ENCODE data around the gene MSTN.

The MSTN gene

DNA sequence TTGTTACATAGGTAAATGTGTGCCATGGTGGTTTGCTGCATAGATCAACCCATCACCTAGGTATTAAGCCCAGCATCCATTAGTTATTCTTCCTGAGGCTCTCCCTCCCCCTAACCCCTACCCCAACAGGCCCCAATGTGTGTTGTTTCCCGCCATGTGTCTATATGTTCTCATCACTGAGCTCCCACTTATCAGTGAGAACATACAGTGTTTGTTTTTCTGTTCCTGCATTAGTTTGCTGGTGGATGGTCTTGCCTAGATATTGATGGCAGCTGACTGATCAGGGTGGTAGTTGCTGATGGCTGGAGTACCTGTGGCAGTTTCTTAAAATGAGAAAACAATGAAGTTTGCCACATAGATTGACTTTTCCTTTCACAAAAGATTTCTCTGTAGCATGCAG lies 34.6 kb upstream of the MSTN start:
- H3K27ac ChIP-seq (ENCODE audit: low read depth in 2 of 2, low read length in 2 of 2): no peak overlapping the region
- no peaks in the 10 kb centered on the region for H3K9me3 ChIP-seq (ENCODE audit: control insufficient read depth in 2 of 2, low read length in 2 of 2)
- H3K27me3 ChIP-seq (ENCODE audit: control insufficient read depth in 2 of 2, insufficient read depth in 2 of 2, low read length in 2 of 2): no peaks in the 10 kb centered on the region

GRCh38 chr2:190094316-190094871 lies 31.9 kb upstream of the MSTN start:
- H3K27ac ChIP-seq (ENCODE audit: low read depth in 2 of 2, low read length in 2 of 2): no peak overlapping the region
- no peak overlapping the region for H3K4me3 ChIP-seq (ENCODE audit: low read length in 2 of 2)
- no peaks in the 10 kb centered on the region for H3K4me1 ChIP-seq (ENCODE audit: control insufficient read depth in 2 of 2, insufficient read depth in 2 of 2, low read length in 2 of 2)
- H3K9me3 ChIP-seq (ENCODE audit: control insufficient read depth in 2 of 2, low read length in 2 of 2): no peaks in the 10 kb centered on the region
- H3K36me3 ChIP-seq (ENCODE audit: control insufficient read depth in 2 of 2, insufficient read depth in 2 of 2, low read length in 2 of 2): no peaks in the 10 kb centered on the region
- H3K27me3 ChIP-seq (ENCODE audit: control insufficient read depth in 2 of 2, insufficient read depth in 2 of 2, low read length in 2 of 2): no peaks in the 10 kb centered on the region
- H3K9ac ChIP-seq (ENCODE audit: low read depth in 1 of 2, low read length in 2 of 2): no peak overlapping the region

More for the DNA sequence above, 34.6 kb upstream of the MSTN start:
- Histone ChIP-seq H3K4me1 (ENCODE audit: control insufficient read depth in 2 of 2, insufficient read depth in 2 of 2, low read length in 2 of 2) (peaks cover 0 to 4% of the 10 kb centered on the region in 2 donors), H3K36me3 (ENCODE audit: control insufficient read depth in 2 of 2, insufficient read depth in 2 of 2, low read length in 2 of 2) (no peaks in the 10 kb centered on the region), H3K4me3 (ENCODE audit: low read length in 2 of 2) (no peak overlapping the region), H3K9ac (ENCODE audit: low read depth in 1 of 2, low read length in 2 of 2) (no peak overlapping the region)

GRCh38 chr2:190093793-190094192 lies 31.3 kb upstream of the MSTN start:
- H3K9me3 ChIP-seq (ENCODE audit: control insufficient read depth in 2 of 2, low read length in 2 of 2): no peaks in the 10 kb centered on the region
- H3K4me3 ChIP-seq (ENCODE audit: low read length in 2 of 2): no peak overlapping the region
- H3K4me1 ChIP-seq (ENCODE audit: control insufficient read depth in 2 of 2, insufficient read depth in 2 of 2, low read length in 2 of 2): no peaks in the 10 kb centered on the region
- no peaks in the 10 kb centered on the region for H3K27me3 ChIP-seq (ENCODE audit: control insufficient read depth in 2 of 2, insufficient read depth in 2 of 2, low read length in 2 of 2)
- H3K36me3 ChIP-seq (ENCODE audit: control insufficient read depth in 2 of 2, insufficient read depth in 2 of 2, low read length in 2 of 2): no peaks in the 10 kb centered on the region
- no peak overlapping the region for H3K27ac ChIP-seq (ENCODE audit: low read depth in 2 of 2, low read length in 2 of 2)
- H3K9ac ChIP-seq (ENCODE audit: low read depth in 1 of 2, low read length in 2 of 2): no peak overlapping the region

- no peaks in the 10 kb centered on the region for H3K9me3 ChIP-seq (ENCODE audit: control insufficient read depth in 2 of 2, low read length in 2 of 2)
- no peak overlapping the region for H3K4me3 ChIP-seq (ENCODE audit: low read length in 2 of 2)
- no peak overlapping the region for H3K27ac ChIP-seq (ENCODE audit: low read depth in 2 of 2, low read length in 2 of 2)
- H3K4me1 ChIP-seq (ENCODE audit: control insufficient read depth in 2 of 2, insufficient read depth in 2 of 2, low read length in 2 of 2): no peaks in the 10 kb centered on the region
- no peaks in the 10 kb centered on the region for H3K27me3 ChIP-seq (ENCODE audit: control insufficient read depth in 2 of 2, insufficient read depth in 2 of 2, low read length in 2 of 2)
- no peaks in the 10 kb centered on the region for H3K36me3 ChIP-seq (ENCODE audit: control insufficient read depth in 2 of 2, insufficient read depth in 2 of 2, low read length in 2 of 2)
- no peak overlapping the region for H3K9ac ChIP-seq (ENCODE audit: low read depth in 1 of 2, low read length in 2 of 2)
These were observed 27.6 kb upstream of the MSTN start for GRCh38 chr2:190090148-190090547.

GRCh38 chr2:190088917-190089316 lies 26.4 kb upstream of the MSTN start:
- no peaks in the 10 kb centered on the region for H3K9me3 ChIP-seq (ENCODE audit: control insufficient read depth in 2 of 2, low read length in 2 of 2)
- H3K4me1 ChIP-seq (ENCODE audit: control insufficient read depth in 2 of 2, insufficient read depth in 2 of 2, low read length in 2 of 2): no peaks in the 10 kb centered on the region
- no peaks in the 10 kb centered on the region for H3K36me3 ChIP-seq (ENCODE audit: control insufficient read depth in 2 of 2, insufficient read depth in 2 of 2, low read length in 2 of 2)
- no peak overlapping the region for H3K9ac ChIP-seq (ENCODE audit: low read depth in 1 of 2, low read length in 2 of 2)
- no peaks in the 10 kb centered on the region for H3K27me3 ChIP-seq (ENCODE audit: control insufficient read depth in 2 of 2, insufficient read depth in 2 of 2, low read length in 2 of 2)
- no peak overlapping the region for H3K27ac ChIP-seq (ENCODE audit: low read depth in 2 of 2, low read length in 2 of 2)
- H3K4me3 ChIP-seq (ENCODE audit: low read length in 2 of 2): no peak overlapping the region

GRCh38 chr2:190084704-190085103 lies 22.2 kb upstream of the MSTN start:
- H3K4me1 ChIP-seq (ENCODE audit: control insufficient read depth in 2 of 2, insufficient read depth in 2 of 2, low read length in 2 of 2): no peaks in the 10 kb centered on the region
- H3K4me3 ChIP-seq (ENCODE audit: low read length in 2 of 2): no peak overlapping the region

GRCh38 chr2:190082118-190082517 lies 19.6 kb upstream of the MSTN start:
- no peaks in the 10 kb centered on the region for H3K9me3 ChIP-seq (ENCODE audit: control insufficient read depth in 2 of 2, low read length in 2 of 2)
- H3K27ac ChIP-seq (ENCODE audit: low read depth in 2 of 2, low read length in 2 of 2): no peak overlapping the region
- no peaks in the 10 kb centered on the region for H3K27me3 ChIP-seq (ENCODE audit: control insufficient read depth in 2 of 2, insufficient read depth in 2 of 2, low read length in 2 of 2)

More at GRCh38 chr2:190084704-190085103, 22.2 kb upstream of the MSTN start:
- Histone ChIP-seq H3K9me3 (ENCODE audit: control insufficient read depth in 2 of 2, low read length in 2 of 2) (no peaks in the 10 kb centered on the region), H3K9ac (ENCODE audit: low read depth in 1 of 2, low read length in 2 of 2) (no peak overlapping the region), H3K36me3 (ENCODE audit: control insufficient read depth in 2 of 2, insufficient read depth in 2 of 2, low read length in 2 of 2) (no peaks in the 10 kb centered on the region), H3K27ac (ENCODE audit: low read depth in 2 of 2, low read length in 2 of 2) (no peak overlapping the region), H3K27me3 (ENCODE audit: control insufficient read depth in 2 of 2, insufficient read depth in 2 of 2, low read length in 2 of 2) (no peaks in the 10 kb centered on the region)

GRCh38 chr2:190080527-190081049 lies 18.1 kb upstream of the MSTN start:
- no peak overlapping the region for H3K27ac ChIP-seq (ENCODE audit: low read depth in 2 of 2, low read length in 2 of 2)
- H3K36me3 ChIP-seq (ENCODE audit: control insufficient read depth in 2 of 2, insufficient read depth in 2 of 2, low read length in 2 of 2): no peaks in the 10 kb centered on the region
- H3K27me3 ChIP-seq (ENCODE audit: control insufficient read depth in 2 of 2, insufficient read depth in 2 of 2, low read length in 2 of 2): no peaks in the 10 kb centered on the region
- H3K9ac ChIP-seq (ENCODE audit: low read depth in 1 of 2, low read length in 2 of 2): no peak overlapping the region
- no peaks in the 10 kb centered on the region for H3K4me1 ChIP-seq (ENCODE audit: control insufficient read depth in 2 of 2, insufficient read depth in 2 of 2, low read length in 2 of 2)
- no peaks in the 10 kb centered on the region for H3K9me3 ChIP-seq (ENCODE audit: control insufficient read depth in 2 of 2, low read length in 2 of 2)
- H3K4me3 ChIP-seq (ENCODE audit: low read length in 2 of 2): no peak overlapping the region

More at GRCh38 chr2:190082118-190082517, 19.6 kb upstream of the MSTN start:
- Histone ChIP-seq H3K9ac (ENCODE audit: low read depth in 1 of 2, low read length in 2 of 2) (no peak overlapping the region), H3K36me3 (ENCODE audit: control insufficient read depth in 2 of 2, insufficient read depth in 2 of 2, low read length in 2 of 2) (no peaks in the 10 kb centered on the region), H3K4me1 (ENCODE audit: control insufficient read depth in 2 of 2, insufficient read depth in 2 of 2, low read length in 2 of 2) (no peaks in the 10 kb centered on the region), H3K4me3 (ENCODE audit: low read length in 2 of 2) (no peak overlapping the region)

DNA sequence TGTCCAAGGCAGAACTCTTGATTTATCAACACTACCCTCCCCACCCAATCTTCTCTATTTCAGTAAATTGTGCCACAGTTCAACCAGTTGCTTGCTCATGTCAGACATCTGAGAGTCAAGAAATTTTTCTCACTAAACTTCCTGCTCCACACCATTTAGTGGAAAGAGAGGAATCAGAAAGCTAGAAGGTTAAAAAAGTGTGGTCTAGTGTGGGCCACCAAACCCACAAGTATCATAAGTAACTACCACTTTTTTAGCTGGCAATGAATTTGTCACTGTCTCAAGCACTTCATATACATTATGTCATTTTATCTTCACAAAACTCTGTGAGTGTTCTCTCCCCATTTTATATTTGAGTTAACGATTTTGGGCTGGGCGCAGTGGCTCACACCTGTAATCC lies 16.6 kb upstream of the MSTN start:
- H3K27me3 ChIP-seq (ENCODE audit: control insufficient read depth in 2 of 2, insufficient read depth in 2 of 2, low read length in 2 of 2): no peaks in the 10 kb centered on the region
- no peaks in the 10 kb centered on the region for H3K9me3 ChIP-seq (ENCODE audit: control insufficient read depth in 2 of 2, low read length in 2 of 2)
- H3K4me1 ChIP-seq (ENCODE audit: control insufficient read depth in 2 of 2, insufficient read depth in 2 of 2, low read length in 2 of 2): no peaks in the 10 kb centered on the region
- no peak overlapping the region for H3K27ac ChIP-seq (ENCODE audit: low read depth in 2 of 2, low read length in 2 of 2)
- no peak overlapping the region for H3K9ac ChIP-seq (ENCODE audit: low read depth in 1 of 2, low read length in 2 of 2)
- H3K4me3 ChIP-seq (ENCODE audit: low read length in 2 of 2): no peak overlapping the region
- no peaks in the 10 kb centered on the region for H3K36me3 ChIP-seq (ENCODE audit: control insufficient read depth in 2 of 2, insufficient read depth in 2 of 2, low read length in 2 of 2)

DNA sequence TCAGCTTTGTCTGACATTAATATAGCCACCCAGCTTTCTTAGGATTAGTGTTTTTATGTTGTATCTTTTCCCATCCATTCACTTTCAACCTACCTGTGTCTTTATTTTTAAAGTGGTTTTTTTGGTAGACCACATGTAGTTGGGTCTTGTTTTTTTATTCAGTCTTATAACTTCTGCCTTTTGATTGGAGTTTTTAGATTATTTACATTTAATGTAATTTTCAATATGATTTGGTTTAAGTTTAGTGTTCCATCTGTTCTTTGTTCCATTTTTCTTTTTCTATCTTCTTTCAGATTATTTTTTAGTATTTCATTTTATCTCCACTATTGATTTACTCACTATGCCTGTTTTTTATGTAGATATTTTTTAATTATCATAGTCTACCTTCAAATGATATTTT lies 13.1 kb upstream of the MSTN start:
- no peak overlapping the region for H3K9ac ChIP-seq (ENCODE audit: low read depth in 1 of 2, low read length in 2 of 2)
- H3K36me3 ChIP-seq (ENCODE audit: control insufficient read depth in 2 of 2, insufficient read depth in 2 of 2, low read length in 2 of 2): no peaks in the 10 kb centered on the region
- no peaks in the 10 kb centered on the region for H3K4me1 ChIP-seq (ENCODE audit: control insufficient read depth in 2 of 2, insufficient read depth in 2 of 2, low read length in 2 of 2)
- no peak overlapping the region for H3K27ac ChIP-seq (ENCODE audit: low read depth in 2 of 2, low read length in 2 of 2)
- no peaks in the 10 kb centered on the region for H3K27me3 ChIP-seq (ENCODE audit: control insufficient read depth in 2 of 2, insufficient read depth in 2 of 2, low read length in 2 of 2)
- no peaks in the 10 kb centered on the region for H3K9me3 ChIP-seq (ENCODE audit: control insufficient read depth in 2 of 2, low read length in 2 of 2)
- H3K4me3 ChIP-seq (ENCODE audit: low read length in 2 of 2): no peak overlapping the region

Measured in mucosa of rectum (tissue), 2 donors.